K562 (cell line): ENCODE measurements around the gene SH2D4B. TPM values are rescaled to one million over a fixed set of nuclear protein-coding genes. Genes with fewer than 3 reads are reported as not detected.
A peak's percentile ranks its signal among the peaks of the same experiment; 100 is the strongest.

Experiments used
- ATAC-seq: fragments of 200-7000 bp; cut with Tn5 transposase; 3 replicates; pipeline ENCODE4 v1.9.1; 2020; ENCODE audit warnings: moderate library complexity
- BruUV-seq: library from RNA; stranded (reverse); fragments of 400-500 nt; replicated peaks from 2 replicates; lab custom pipeline; 2021; lab: Mats Ljungman, UMichigan
- CTCF ChIA-PET: fragments of 300-600 bp; formaldehyde crosslinking; extraction: SDS; loops from one replicate; lab custom pipeline; 2021; ENCODE audit warnings: low intra/inter-chr PET ratio; lab: Yijun Ruan, JAX
- POLR2A ChIA-PET: fragments of 300-600, 350-650 bp; sonication (Branson Sonifier 250); formaldehyde crosslinking; extraction: SDS; loops from one replicate; lab custom pipeline; 2021; ENCODE audit warnings: antibody characterized with exemption, inconsistent platforms; lab: Yijun Ruan, JAX
- DNase-seq, 4 experiments: peaks; one replicate each; pipeline versions ENCODE4 v3.0.0 to v3.0.0-alpha.2; 2011 to 2018; ENCODE audit warnings: low spot score in 3 of 4, mixed read lengths in 3 of 4; ENCODE audit errors: extremely low read depth in 1 of 4
- FAIRE-seq: peaks from 2 replicates; lab custom pipeline; 2011; peaks lifted over from hg19 to GRCh38; lab: Jason Lieb, UNC
- H2AFZ ChIP-seq: 2 replicates; pipeline ENCODE4 v1.6.0; 2011; ENCODE audit warnings: low read depth, low read length, control low read depth, inconsistent platforms
- H3K27ac ChIP-seq: fragments of 200-600 bp; 3 replicates; pipeline ENCODE4 v1.8.0; 2011; ENCODE audit warnings: low read depth, mild to moderate bottlenecking, control low read depth, inconsistent platforms, low read length, moderate library complexity, mixed read lengths; ENCODE audit errors: extremely low read depth
- H3K27me3 ChIP-seq, 2 experiments: fragments of 300-600 bp in 1 of 2; 2 replicates in 1 of 2; 3 replicates in 1 of 2; pipeline versions ENCODE4 v1.6.0 to v1.8.0; 2011; ENCODE audit warnings: inconsistent platforms in 2 of 2, low read length in 2 of 2, mild to moderate bottlenecking in 1 of 2, mixed read lengths in 1 of 2, moderate library complexity in 1 of 2; ENCODE audit not compliant: control insufficient read depth in 2 of 2, insufficient read depth in 2 of 2
- H3K36me3 ChIP-seq: fragments of 300-600 bp; 3 replicates; pipeline ENCODE4 v1.8.0; 2011; ENCODE audit warnings: mild to moderate bottlenecking, low read length, inconsistent platforms; ENCODE audit not compliant: control insufficient read depth, insufficient read depth
- H3K4me1 ChIP-seq, 2 experiments: fragments of 200-600 bp in 1 of 2; replicated peaks in 1 of 2; 2 replicates in 1 of 2; 3 replicates in 1 of 2; pipeline versions ENCODE4 v1.5.1 to v1.8.0; 2011; ENCODE audit warnings: inconsistent platforms in 2 of 2, low read length in 2 of 2, mild to moderate bottlenecking in 1 of 2, mixed read lengths in 1 of 2, moderate library complexity in 1 of 2; ENCODE audit not compliant: control insufficient read depth in 2 of 2, insufficient read depth in 2 of 2
- H3K4me2 ChIP-seq: 2 replicates; pipeline ENCODE4 v1.6.1; 2011; ENCODE audit warnings: low read length, control low read depth, inconsistent platforms, mixed read lengths; ENCODE audit not compliant: insufficient read depth
- H3K4me3 ChIP-seq: fragments of 200-600 bp; sonication (generic), shearing (Covaris generic); 2 replicates; pipeline ENCODE4 v1.5.1; 2016; ENCODE audit warnings: control low read depth, inconsistent platforms
- H3K79me2 ChIP-seq: fragments of 200-600 bp; 3 replicates; pipeline ENCODE4 v1.8.0; 2011; ENCODE audit warnings: low read length, inconsistent platforms; ENCODE audit not compliant: control insufficient read depth, insufficient read depth
- H3K9ac ChIP-seq, 2 experiments: 2 replicates each; pipeline versions ENCODE4 v1.6.0 to v1.6.1; 2011; ENCODE audit warnings: low read depth in 2 of 2, low read length in 2 of 2, control low read depth in 1 of 2, inconsistent platforms in 1 of 2, mild to moderate bottlenecking in 1 of 2, mixed read lengths in 1 of 2; ENCODE audit not compliant: insufficient read depth in 1 of 2
- H3K9me1 ChIP-seq: one replicate; pipeline ENCODE4 v1.6.0; 2011; ENCODE audit warnings: inconsistent platforms, mild to moderate bottlenecking, low read length, moderate library complexity; ENCODE audit not compliant: control insufficient read depth, insufficient read depth
- H3K9me3 ChIP-seq: replicated peaks from 2 replicates; pipeline ENCODE4 v1.5.1; 2011; ENCODE audit warnings: low read depth, low read length, inconsistent platforms; ENCODE audit not compliant: control insufficient read depth, insufficient read depth
- H4K20me1 ChIP-seq: replicated peaks from 2 replicates; pipeline ENCODE4 v1.6.1; 2011; ENCODE audit warnings: low read length, inconsistent platforms, mixed read lengths; ENCODE audit not compliant: control insufficient read depth, insufficient read depth
- ARHGAP35 ChIP-seq: fragments of 450-650 bp; IDR thresholded peaks from 2 replicates; pipeline ENCODE4 v1.6.1; 2018; ENCODE audit not compliant: partially characterized antibody
- EWSR1 ChIP-seq: fragments of 450-650 bp; IDR thresholded peaks from 2 replicates; pipeline ENCODE4 v1.6.1; 2018; ENCODE audit warnings: borderline replicate concordance, mild to moderate bottlenecking, low read depth, moderate library complexity; ENCODE audit not compliant: partially characterized antibody
- FOXK1 ChIP-seq: sonication (generic); formaldehyde crosslinking; IDR thresholded peaks from 2 replicates; pipeline ENCODE4 v1.8.0; 2022; ENCODE audit warnings: missing genetic modification reagents, mild to moderate bottlenecking, borderline replicate concordance
- FUS ChIP-seq: fragments of 200-400 bp; formaldehyde crosslinking; optimal IDR thresholded peaks from 2 replicates; pipeline ENCODE3; 2017; ENCODE audit warnings: low read depth, low read length
- GTF2A2 ChIP-seq: IDR thresholded peaks from 2 replicates; pipeline ENCODE4 v1.6.1; 2016; ENCODE audit warnings: mild to moderate bottlenecking, missing genetic modification characterization, missing compliant biosample characterization
- HDAC1 ChIP-seq, 2 experiments: fragments of 450-650 bp; IDR thresholded peaks; 2 replicates each; pipeline ENCODE4 v1.6.1; 2016 to 2017; ENCODE audit warnings: inconsistent platforms in 1 of 2, mild to moderate bottlenecking in 1 of 2, moderate library complexity in 1 of 2
- HLTF ChIP-seq: fragments of 450-650 bp; IDR thresholded peaks from 2 replicates; pipeline ENCODE4 v1.6.1; 2016
- MCM5 ChIP-seq: fragments of 450-650 bp; IDR thresholded peaks from 2 replicates; pipeline ENCODE4 v1.6.1; 2016; ENCODE audit warnings: low read depth
- MCM7 ChIP-seq, 2 experiments: fragments of 450-650 bp; IDR thresholded peaks; 2 replicates each; pipeline ENCODE4 v1.6.1; 2016 to 2018
- MTA1 ChIP-seq: fragments of 450-650 bp; IDR thresholded peaks from 2 replicates; pipeline ENCODE4 v1.6.1; 2017; ENCODE audit warnings: borderline replicate concordance
- NCOR1 ChIP-seq: fragments of 450-650 bp; IDR thresholded peaks from 2 replicates; pipeline ENCODE4 v1.6.1; 2016; ENCODE audit warnings: mild to moderate bottlenecking, moderate library complexity
- OTX1 ChIP-seq: fragments of 450-650 bp; formaldehyde crosslinking; IDR thresholded peaks from 2 replicates; pipeline ENCODE4 v1.4.0; 2022; ENCODE audit warnings: mild to moderate bottlenecking
- PYGO2 ChIP-seq: fragments of 450-650 bp; IDR thresholded peaks from 2 replicates; pipeline ENCODE4 v1.6.1; 2016; ENCODE audit warnings: mild to moderate bottlenecking, missing genetic modification characterization, moderate library complexity, missing compliant biosample characterization
- RCOR1 ChIP-seq, 2 experiments: IDR thresholded peaks; 2 replicates each; pipeline ENCODE4 v1.6.1; 2012; ENCODE audit warnings: low read depth in 2 of 2, low read length in 2 of 2, borderline replicate concordance in 1 of 2, improper control_type of control experiment in 1 of 2
- SETDB1 ChIP-seq: IDR thresholded peaks from one replicate; pipeline ENCODE4 v1.6.1; 2012; ENCODE audit warnings: low read length, control low read depth, inconsistent platforms
- SIN3B ChIP-seq: fragments of 450-650 bp; IDR thresholded peaks from 2 replicates; pipeline ENCODE4 v1.6.1; 2017; ENCODE audit warnings: low read depth, mild to moderate bottlenecking, moderate library complexity
- THRB ChIP-seq: fragments of 450-650 bp; formaldehyde crosslinking; conservative IDR thresholded peaks from 2 replicates; pipeline ENCODE4 v1.4.0; 2022; ENCODE audit warnings: mild to moderate bottlenecking, missing genetic modification characterization
- ZNF232 ChIP-seq: sonication (generic); formaldehyde crosslinking; IDR thresholded peaks from 2 replicates; pipeline ENCODE4 v1.8.0; 2022; ENCODE audit warnings: mild to moderate bottlenecking, missing genetic modification reagents
- ZNF512 ChIP-seq: IDR thresholded peaks from 2 replicates; pipeline ENCODE4 v1.6.1; 2016; ENCODE audit warnings: missing genetic modification characterization, missing compliant biosample characterization
- WGBS: fragments of 100-300 bp; shearing (Covaris generic); methylation state at CpG from one replicate; pipeline ENCODE4 v1.1.6; 2016; ENCODE audit warnings: low coverage, mixed read lengths; ENCODE audit not compliant: insufficient coverage; ENCODE audit errors: missing lambda C conversion rate; 5-methylcytosine and 5-hydroxymethylcytosine counted together
- in situ Hi-C: fragments of 300-500 bp; cut with MboI; formaldehyde crosslinking; loops from 4 replicates; pipeline ENCODE4 v1.15.0; 2018; ENCODE audit warnings: inconsistent platforms, mixed read lengths
- intact Hi-C: fragments of 100-400 bp; cut with micrococcal nuclease; formaldehyde crosslinking; loops from 2 replicates; pipeline ENCODE4 v1.14.2; 2022
- polyA plus RNA-seq, 8 experiments: library from polyadenylated mRNA; depleted of rRNA in 4 of 8; stranded (reverse) in 5 of 8; unstranded in 3 of 8; fragments of >200 nt; fragmentation: Nextera tagmentation in 2 of 8; fragmentation: Illumina TruSeq in 1 of 8; extraction: Ambion mirVana in 2 of 8; extraction: Trizol in 1 of 8; gene quantifications; 2 replicates each; pipeline versions ENCODE4 v1.2.1 to v1.2.3, GENCODE V29; 2011 to 2014; ENCODE audit warnings: inconsistent platforms in 1 of 8, missing spikeins in 1 of 8
- total RNA-seq, 7 experiments: library from RNA; depleted of rRNA in 6 of 7; stranded (reverse); fragments of >200 nt in 6 of 7; fragmentation: Illumina TruSeq in 2 of 7; extraction: Trizol in 2 of 7; gene quantifications; 2 replicates each; pipeline versions ENCODE4 v1.2.1 to v1.2.3, GENCODE V29; 2011 to 2021; ENCODE audit warnings: low replicate concordance in 1 of 7
- TF ChIP-seq, protein P1 (sequence below): sonication (generic); formaldehyde crosslinking; IDR thresholded peaks from 2 replicates; pipeline ENCODE4 v1.8.0; 2022; ENCODE audit warnings: missing genetic modification reagents, mild to moderate bottlenecking, moderate library complexity, borderline replicate concordance

SH2D4B gene
- total and polyA plus RNA-seq, 9 of the 15 experiments (the other 6 are each of a cell fraction or from before 2014, with no cell fraction given): 0.03 to 0.14 (median 0.04) TPM; not detected in 4

- Histone ChIP-seq H3K36me3 (no peaks in the 10 kb centered on the region), H3K4me1 (peaks cover 0 to 4% of the 10 kb centered on the region in 2 experiments; a peak in 2 of 5 replicates), H3K27ac (no peak overlapping the region), H3K9ac (no peak overlapping the region), H3K79me2 (no peaks in the 10 kb centered on the region), H3K27me3 (peaks cover 39 to 68% of the 10 kb centered on the region in 2 experiments), H3K9me1 (no peaks in the 10 kb centered on the region), H3K9me3 (peaks cover 2% of the 10 kb centered on the region; the same call in 1 of the 2 replicates), H4K20me1 (no peaks in the 10 kb centered on the region), H3K4me3 (no peak overlapping the region), H3K4me2 (no peak overlapping the region), H2AFZ (no peak overlapping the region)
- in situ Hi-C loops: no loop called here
- intact Hi-C loops: no loop called here
- BruUV-seq: no TSS peak
- 1% methylated on average over 7 of the region's 7 CpGs for WGBS
- DNase-seq: no peak
- no peak for FAIRE-seq
- no peak for ATAC-seq
- ChIA-PET CTCF (no interaction called here), POLR2A (no interaction called here)
- no peak for TF ChIP-seq FOXK1
- TF ChIP-seq THRB (CRISPR knock-in tag): peak; percentile 68; the same call in 1 of the 2 replicates
- no peak for TF ChIP-seq GTF2A2 (tag)
- TF ChIP-seq NCOR1: no peak
- TF ChIP-seq HDAC1 (IDR thresholded peaks at IDR 0.05): 0 out of 4 replicates have a peak, but pooled peaks of 1 of the 2 experiments have one; percentile 18
- TF ChIP-seq SIN3B: no peak
- no peak for TF ChIP-seq EWSR1
- TF ChIP-seq MCM5: 0 out of 2 replicates have a peak, but pooled peaks have one; percentile 12
- no peak for TF ChIP-seq SETDB1
- peak; percentile 89 for TF ChIP-seq ZNF512 (tag)
- TF ChIP-seq MTA1: 0 out of 2 replicates have a peak, but pooled peaks have one; percentile 23
- 0 out of 2 replicates have a peak, but pooled peaks have one; percentile 20 for TF ChIP-seq OTX1
- TF ChIP-seq RCOR1 (IDR thresholded peaks at IDR 0.05; ENCODE audit: borderline replicate concordance in 1 of 2, low read depth in 2 of 2, low read length in 2 of 2): no peak
- 0 out of 2 replicates have a peak, but pooled peaks have one; percentile 50 for TF ChIP-seq HLTF
- TF ChIP-seq, protein P1, sequence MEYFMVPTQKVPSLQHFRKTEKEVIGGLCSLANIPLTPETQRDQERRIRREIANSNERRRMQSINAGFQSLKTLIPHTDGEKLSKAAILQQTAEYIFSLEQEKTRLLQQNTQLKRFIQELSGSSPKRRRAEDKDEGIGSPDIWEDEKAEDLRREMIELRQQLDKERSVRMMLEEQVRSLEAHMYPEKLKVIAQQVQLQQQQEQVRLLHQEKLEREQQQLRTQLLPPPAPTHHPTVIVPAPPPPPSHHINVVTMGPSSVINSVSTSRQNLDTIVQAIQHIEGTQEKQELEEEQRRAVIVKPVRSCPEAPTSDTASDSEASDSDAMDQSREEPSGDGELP (CRISPR knock-in tag): no peak
- no peak for TF ChIP-seq PYGO2 (tag)
- 0 out of 4 replicates have a peak, but pooled peaks of 1 of the 2 experiments have one; percentile 17 for TF ChIP-seq MCM7 (IDR thresholded peaks at IDR 0.05)
- peak; percentile 8 for TF ChIP-seq ARHGAP35
- TF ChIP-seq ZNF232 (CRISPR knock-in tag): no peak
- no peak for TF ChIP-seq FUS
These were observed 7.7 kb downstream of the SH2D4B start for GRCh38 chr10:80545258-80545881.
